ENCODE data around the gene FIG4.

Gene FIG4

DNA sequence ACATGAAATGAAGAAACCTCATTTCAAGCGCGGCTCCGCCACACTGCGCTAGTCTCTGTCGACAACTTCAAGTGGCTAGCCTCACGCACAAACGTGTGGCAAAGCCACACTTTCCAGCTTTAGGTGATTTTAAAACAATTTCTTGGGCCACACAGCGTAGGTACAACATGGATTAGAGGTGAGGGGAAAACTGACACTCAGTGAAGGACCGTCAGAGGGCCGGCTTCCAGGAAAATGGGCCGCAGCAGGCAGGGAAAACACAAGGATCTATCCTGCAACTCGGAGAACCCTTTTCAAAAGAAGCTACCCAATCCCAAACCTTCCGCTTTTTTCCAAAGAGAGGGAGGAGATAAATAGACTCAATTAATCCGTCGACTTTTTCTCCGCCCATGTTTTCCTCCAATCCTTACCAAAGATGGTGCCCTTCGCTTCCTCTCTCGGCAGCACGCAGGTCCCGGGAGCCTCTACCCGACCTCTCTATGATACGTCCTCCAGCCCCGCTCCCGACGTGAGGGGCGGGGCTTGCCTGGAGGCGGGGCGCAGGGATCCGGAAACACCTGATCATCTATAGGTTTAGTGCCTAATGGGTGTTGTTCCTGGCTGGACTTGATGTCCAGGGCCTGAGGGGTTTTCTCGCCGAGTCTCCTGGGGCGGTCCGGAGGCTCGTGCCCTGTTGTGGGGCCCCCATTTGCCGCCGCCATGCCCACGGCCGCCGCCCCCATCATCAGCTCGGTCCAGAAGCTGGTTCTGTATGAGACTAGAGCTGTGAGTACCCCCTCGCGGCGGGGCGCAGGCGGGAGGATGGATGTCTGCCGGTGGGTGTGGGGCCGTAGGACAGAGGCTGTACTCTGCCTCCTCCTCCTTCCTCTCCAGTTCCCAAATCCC is at the start of gene FIG4, which contains the start of gene AK9:
TSS of gene FIG4 (plus strand) at position 560 of the 885 bp plus-strand sequence. CDS start at position 700, 140 bp downstream.
TSS of gene AK9 (minus strand) at position 466 of the 885 bp plus-strand sequence. CDS start 15,457 bp downstream, outside the sequence.
- peak; percentile 94 for DNase-seq (ENCODE audit: low read depth)
- TF ChIP-seq, protein P1, sequence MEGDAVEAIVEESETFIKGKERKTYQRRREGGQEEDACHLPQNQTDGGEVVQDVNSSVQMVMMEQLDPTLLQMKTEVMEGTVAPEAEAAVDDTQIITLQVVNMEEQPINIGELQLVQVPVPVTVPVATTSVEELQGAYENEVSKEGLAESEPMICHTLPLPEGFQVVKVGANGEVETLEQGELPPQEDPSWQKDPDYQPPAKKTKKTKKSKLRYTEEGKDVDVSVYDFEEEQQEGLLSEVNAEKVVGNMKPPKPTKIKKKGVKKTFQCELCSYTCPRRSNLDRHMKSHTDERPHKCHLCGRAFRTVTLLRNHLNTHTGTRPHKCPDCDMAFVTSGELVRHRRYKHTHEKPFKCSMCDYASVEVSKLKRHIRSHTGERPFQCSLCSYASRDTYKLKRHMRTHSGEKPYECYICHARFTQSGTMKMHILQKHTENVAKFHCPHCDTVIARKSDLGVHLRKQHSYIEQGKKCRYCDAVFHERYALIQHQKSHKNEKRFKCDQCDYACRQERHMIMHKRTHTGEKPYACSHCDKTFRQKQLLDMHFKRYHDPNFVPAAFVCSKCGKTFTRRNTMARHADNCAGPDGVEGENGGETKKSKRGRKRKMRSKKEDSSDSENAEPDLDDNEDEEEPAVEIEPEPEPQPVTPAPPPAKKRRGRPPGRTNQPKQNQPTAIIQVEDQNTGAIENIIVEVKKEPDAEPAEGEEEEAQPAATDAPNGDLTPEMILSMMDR (conservative IDR thresholded peaks at IDR 0.05; ENCODE audit: low read depth, low read length), result peak; percentile 53
- peak within 1 kb of the TSS; percentile 80 for H3K4me3 ChIP-seq (ENCODE audit: low read depth, low read length)

DNA sequence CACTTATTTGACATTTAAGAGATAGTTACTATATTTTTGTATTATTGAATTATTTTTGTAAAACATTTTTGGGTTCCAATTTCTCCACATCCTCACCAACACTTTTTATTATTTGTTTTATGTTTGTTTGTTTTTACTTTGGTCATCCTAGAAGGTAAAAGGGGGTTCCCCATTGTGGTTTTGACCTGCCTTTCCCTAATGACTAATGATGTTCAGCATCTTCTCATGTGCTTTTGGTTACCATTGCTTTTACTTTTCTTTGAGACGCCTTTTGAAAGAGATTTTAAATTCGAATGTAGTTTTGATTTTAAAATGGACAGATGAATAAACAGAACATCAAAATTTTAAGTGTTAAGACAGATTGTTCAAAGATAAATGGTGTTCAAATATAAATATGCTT is 47.0 kb upstream of the FIG4 start:
- TF ChIP-seq, protein P1 (conservative IDR thresholded peaks at IDR 0.05; ENCODE audit: low read depth, low read length), result no peak
- no peak overlapping the region for H3K4me3 ChIP-seq (ENCODE audit: low read depth, low read length)
- DNase-seq (ENCODE audit: low read depth), result peak; percentile 39

DNA sequence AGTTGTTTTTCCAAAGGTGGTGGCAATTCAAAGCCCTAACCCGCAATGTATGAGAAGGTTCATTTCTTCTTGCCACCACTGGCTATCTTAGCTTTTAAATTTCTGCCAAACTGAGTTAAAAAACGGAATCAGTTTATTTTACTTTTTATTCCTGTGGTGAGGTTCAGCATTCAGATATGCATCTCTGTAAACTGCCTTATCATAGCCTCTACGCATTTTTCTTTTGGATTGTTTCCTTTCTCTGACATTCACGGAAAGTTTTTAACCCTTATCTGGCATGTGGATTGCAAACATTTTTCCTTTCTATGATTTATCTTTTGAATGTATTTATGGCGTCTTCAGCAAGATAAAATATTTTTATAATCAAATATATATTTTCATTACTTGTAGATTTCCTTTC is 37.8 kb upstream of the FIG4 start:
- H3K4me3 ChIP-seq (ENCODE audit: low read depth, low read length), result no peak overlapping the region

DNA sequence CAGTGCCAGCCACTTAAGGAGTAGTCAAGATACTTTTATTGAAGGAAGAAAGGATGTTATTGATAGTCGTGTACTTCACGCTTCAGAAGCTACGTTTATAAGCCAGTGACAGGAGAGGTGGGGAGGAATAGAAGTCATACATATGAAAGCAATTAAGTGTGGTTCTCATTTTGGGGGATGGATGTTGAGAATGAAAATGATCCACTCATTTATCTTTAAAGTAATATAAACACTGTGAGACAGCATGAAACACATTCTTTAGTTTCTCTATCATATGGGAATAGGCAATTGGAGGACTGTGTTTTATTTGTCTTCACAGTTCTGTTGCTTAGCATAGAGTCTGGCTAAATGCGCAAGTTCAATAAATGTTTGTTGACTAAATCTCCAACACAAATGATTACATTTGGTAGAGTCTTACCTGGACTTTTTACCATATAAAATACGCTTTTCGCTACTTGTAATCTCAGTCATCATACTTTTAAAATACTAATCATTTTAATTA is 35.3 kb upstream of the FIG4 start:
- peak; percentile 31 for DNase-seq (ENCODE audit: low read depth)
- H3K4me3 ChIP-seq (ENCODE audit: low read depth, low read length), result no peak overlapping the region
- TF ChIP-seq, protein P1 (conservative IDR thresholded peaks at IDR 0.05; ENCODE audit: low read depth, low read length), result no peak

More for the DNA sequence above, 37.8 kb upstream of the FIG4 start:
- TF ChIP-seq, protein P1 (conservative IDR thresholded peaks at IDR 0.05; ENCODE audit: low read depth, low read length), result no peak
- peak; percentile 8 for DNase-seq (ENCODE audit: low read depth)

DNA sequence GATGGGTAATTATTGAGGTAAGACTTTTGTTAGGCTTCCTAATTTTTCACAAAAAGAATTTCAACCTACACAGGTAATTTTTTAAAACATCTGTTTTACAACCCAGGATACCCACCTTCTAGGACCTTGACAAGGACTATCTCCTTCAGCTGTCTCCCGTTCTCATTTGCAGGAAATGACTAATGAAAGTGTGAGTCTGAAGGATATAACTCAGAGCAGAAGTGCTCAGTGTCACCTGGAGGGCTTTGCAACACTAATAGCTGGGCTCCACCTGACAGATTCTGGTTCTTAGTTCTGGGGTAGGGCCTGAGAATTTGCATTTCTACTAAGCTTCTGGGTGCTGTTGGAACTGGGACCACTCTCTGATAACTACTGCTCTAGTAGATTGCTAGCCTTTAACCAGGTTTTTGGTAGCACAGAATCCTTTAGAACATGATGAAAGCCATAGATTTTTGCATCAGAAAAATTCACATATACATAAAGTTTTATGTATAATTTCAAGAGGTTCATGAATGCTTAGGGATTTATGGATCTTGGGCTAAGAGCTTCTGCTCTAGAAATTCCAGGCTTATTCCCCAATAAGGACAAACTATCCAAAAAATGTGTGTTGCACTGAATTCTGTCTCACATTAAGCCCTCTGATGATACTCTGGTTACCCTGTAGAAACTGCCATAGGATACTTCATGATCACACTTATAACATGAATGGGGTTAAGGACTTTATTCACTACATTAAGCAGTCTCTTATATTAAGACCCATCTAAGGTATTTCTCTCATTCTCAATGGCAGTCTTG is 30.4 kb upstream of the FIG4 start:
- TF ChIP-seq, protein P1 (conservative IDR thresholded peaks at IDR 0.05; ENCODE audit: low read depth, low read length), result no peak
- no peak overlapping the region for H3K4me3 ChIP-seq (ENCODE audit: low read depth, low read length)
- no peak for DNase-seq (ENCODE audit: low read depth)

DNA sequence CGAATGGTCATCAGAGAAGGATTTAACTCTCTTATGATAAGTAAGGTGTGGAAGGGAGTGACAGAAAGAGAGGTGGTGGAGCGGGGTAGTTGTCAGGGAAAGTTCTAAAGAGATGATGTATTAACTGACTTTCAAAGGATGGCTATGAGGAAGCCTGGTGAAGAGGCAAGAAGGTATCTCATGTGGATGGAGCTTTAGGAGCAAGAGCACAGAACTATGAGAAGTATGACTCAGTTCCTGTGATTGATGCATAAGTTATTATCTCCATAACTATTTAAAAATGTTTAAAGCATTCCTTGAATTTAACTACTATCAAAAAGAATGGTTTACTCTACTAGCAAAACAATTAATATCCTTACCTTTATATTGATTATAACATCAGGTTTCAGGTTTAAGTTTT is 28.9 kb upstream of the FIG4 start:
- H3K4me3 ChIP-seq (ENCODE audit: low read depth, low read length), result no peak overlapping the region
- peak; percentile 14 for DNase-seq (ENCODE audit: low read depth)
- TF ChIP-seq, protein P1 (conservative IDR thresholded peaks at IDR 0.05; ENCODE audit: low read depth, low read length), result no peak

Data from choroid plexus epithelial cell (primary cell).